ENCODE measurements around the gene CHST1.

CHST1 gene

DNA sequence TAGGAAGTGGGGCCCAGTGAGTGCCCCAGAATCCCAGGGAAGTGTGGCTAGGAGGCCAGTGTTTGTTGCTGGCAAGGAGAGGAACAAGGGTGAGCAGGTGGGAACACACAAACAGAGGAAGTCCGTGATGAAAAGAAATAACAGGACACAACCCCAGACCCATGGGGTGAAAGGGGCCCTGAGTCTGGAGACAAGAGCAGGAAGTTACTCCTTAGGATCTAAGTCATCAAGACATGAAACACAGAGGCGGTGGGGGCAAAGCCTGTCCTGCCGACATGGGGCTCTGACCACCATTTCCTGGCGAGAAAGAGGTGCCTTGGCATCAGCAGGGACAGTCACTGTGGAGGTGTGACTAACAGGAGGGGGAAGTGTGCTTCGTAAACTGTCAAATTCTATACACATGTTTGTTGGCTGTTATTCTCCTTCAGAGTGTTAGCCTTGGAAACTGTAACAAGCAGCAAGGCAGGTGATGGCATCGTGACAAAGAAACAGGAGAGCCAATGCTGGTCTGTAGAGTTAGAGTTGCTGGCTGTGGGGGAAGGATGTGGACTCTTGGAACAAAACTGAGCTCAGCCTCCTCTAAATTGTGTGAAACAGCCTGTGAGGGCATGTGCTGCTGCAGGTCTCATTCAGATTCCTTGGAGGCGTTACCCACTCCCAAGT lies 21.7 kb downstream of the CHST1 start:
- DNase-seq, result no peak

DNA sequence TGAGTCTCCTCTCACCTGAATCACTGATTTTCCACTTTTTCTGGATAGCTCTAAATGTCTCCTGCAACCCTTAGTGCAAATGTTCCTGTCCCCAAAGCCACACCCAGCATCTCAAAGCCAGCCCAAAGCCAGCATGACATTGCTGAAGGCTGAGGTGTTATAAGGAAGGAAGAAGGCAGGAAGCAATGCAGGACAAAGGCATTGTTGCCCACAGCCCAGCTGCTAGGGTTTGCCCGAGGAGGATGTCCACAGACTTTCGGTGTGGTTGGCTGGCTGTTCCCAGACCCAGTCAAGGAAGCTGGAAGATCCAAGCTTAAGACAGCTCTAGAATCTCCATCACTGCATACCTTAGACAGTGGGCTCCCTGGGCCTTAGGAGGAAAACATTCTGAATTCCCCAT lies 23.5 kb downstream of the CHST1 start:
- no peak for DNase-seq

DNA sequence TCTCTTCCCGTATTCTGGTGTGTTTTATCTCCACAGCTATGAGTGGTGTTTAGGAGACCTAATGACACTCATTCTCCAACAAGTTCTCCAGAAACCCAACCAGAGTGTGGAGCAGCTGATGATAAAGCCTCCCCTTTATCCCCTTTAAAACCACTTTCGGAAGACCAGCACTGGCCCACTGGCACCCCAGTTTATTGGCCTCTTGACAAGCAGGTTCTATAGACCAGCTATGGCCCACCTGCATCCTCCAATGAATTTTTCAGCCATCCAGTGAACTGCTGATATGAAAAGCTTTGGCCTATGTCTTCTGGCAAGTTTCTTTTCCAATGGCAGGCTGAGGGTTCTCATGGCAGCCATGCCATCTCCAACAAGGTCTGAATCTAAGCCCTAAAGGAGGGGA lies 27.4 kb downstream of the CHST1 start:
- DNase-seq, result no peak

DNA sequence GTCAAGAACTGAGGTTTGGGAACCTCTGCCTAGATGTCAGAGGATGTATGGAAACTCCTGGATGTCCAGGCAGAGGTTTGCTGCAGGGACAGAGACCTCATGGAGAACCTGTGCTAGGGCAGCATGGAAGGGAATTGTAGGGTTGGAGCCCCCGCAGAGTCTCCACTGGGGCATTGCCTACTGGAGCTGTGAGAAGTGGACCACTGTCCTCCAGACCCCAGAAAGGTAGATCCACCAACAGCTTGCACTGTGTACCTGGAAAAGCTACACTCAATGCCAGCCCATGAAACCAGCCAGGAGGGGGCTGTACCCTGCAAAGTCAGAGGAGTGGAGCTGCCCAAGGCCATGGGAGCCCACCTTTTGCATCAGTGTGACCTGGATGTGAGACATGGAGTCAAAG lies 29.5 kb downstream of the CHST1 start:
- no peak for DNase-seq

- no peak for DNase-seq
Observed at GRCh38 chr11:45625611-45626010, 39.8 kb downstream of the CHST1 start.

GRCh38 chr11:45624095-45624494 lies 41.3 kb downstream of the CHST1 start:
- DNase-seq, result no peak

GRCh38 chr11:45622861-45623260 lies 42.6 kb downstream of the CHST1 start:
- DNase-seq, result no peak

DNA sequence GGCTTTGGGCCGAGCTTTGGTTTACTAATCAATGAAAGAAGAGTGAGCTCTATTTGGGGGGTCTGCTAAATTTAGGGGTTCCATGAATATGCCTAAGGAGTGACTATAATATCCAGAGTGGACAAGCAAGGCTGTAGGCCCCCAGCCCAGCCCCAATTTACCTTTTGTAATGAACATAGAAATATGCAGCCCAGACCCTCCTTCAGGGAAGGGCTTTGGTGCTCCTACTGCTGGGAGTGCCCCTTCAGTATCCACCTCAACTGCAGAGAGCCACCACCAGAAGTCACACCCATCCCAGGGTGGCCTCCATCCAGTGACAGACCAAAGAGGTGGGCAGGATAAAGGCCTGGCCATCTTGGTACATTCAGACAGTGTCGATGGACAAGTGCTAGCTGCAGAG lies 43.1 kb downstream of the CHST1 start:
- no peak for DNase-seq

GRCh38 chr11:45621588-45621987 lies 43.8 kb downstream of the CHST1 start:
- no peak for DNase-seq

GRCh38 chr11:45620243-45620642 lies 45.2 kb downstream of the CHST1 start:
- no peak for DNase-seq

- no peak for DNase-seq
Observed at GRCh38 chr11:45618897-45619296, 46.5 kb downstream of the CHST1 start.

DNA sequence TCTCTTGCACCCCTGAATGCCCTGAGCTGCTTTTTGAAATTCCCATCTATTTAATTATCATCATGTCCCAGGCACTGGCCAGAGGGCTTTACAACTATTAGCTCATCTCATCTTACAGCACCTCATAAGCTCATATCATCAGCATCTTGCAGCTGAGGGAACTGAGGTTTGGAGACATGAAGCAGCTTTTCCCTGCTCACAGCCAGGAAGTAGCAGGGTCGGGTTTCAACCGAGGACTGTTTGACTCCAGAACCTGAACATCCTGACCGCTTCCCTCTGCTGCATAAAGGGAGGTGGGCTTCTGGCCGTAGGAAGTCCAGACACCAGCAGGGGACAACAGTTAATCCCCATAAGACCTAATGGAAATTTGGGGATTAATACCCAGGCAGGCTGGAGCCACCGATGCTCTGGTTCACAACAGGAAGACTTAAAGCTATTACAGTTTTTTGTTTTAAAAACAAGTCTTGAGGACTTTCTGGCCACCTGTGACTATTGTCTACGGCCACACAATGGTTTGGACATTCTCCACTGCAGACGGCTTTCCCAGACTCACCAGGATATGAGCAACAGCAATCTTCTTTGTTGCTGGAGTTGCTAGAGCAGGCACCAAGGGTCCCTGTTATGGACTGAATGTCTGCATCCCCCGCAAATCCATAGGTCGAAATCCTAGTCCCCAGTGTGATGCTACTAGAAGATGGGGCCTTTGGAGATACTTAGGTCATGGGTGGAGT lies 47.4 kb downstream of the CHST1 start:
- no peak for DNase-seq

- DNase-seq, result no peak
Observed at GRCh38 chr11:45616802-45617549, 48.4 kb downstream of the CHST1 start.

DNA sequence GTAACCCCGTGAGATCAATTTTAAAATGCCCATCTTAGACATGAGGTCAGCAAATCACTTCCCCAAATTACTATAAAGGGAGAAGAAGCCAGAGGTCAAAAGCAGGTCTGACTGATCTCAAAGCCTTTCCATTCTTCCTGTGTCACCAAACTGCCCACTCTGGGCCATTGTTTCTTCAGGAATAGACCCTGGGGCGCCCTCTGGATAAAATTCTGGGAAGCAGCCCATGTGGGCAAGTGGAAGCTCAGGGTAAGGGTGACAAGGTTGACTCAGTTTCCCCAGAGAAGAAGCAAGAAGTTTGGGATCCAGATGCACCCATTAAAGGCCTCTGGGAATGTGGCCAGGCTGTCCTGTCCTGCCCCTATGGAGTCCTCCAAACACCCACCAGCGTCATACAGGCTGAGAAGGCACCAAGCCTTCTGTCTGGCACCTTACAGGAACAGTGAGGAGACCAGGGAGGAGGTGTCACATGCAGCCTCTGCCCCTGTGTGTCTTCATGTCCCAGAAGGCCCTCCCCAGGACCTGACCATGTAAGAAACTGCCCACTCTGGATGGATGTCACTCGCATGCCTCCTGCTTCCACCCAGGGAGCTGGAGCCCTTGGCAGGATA lies 50.1 kb downstream of the CHST1 start:
- DNase-seq, result no peak

GRCh38 chr11:45614196-45614828 lies 51.1 kb downstream of the CHST1 start:
- DNase-seq, result no peak

- DNase-seq, result peak; percentile 27 to 56 (median 39)
Observed at GRCh38 chr11:45610627-45611026, 54.8 kb downstream of the CHST1 start.

- no peak for DNase-seq
Observed at GRCh38 chr11:45609902-45610301, 55.5 kb downstream of the CHST1 start.

- no peak for DNase-seq
Observed at GRCh38 chr11:45609337-45609736, 56.1 kb downstream of the CHST1 start.

- DNase-seq, result no peak
Observed at GRCh38 chr11:45607995-45608394, 57.4 kb downstream of the CHST1 start.

DNA sequence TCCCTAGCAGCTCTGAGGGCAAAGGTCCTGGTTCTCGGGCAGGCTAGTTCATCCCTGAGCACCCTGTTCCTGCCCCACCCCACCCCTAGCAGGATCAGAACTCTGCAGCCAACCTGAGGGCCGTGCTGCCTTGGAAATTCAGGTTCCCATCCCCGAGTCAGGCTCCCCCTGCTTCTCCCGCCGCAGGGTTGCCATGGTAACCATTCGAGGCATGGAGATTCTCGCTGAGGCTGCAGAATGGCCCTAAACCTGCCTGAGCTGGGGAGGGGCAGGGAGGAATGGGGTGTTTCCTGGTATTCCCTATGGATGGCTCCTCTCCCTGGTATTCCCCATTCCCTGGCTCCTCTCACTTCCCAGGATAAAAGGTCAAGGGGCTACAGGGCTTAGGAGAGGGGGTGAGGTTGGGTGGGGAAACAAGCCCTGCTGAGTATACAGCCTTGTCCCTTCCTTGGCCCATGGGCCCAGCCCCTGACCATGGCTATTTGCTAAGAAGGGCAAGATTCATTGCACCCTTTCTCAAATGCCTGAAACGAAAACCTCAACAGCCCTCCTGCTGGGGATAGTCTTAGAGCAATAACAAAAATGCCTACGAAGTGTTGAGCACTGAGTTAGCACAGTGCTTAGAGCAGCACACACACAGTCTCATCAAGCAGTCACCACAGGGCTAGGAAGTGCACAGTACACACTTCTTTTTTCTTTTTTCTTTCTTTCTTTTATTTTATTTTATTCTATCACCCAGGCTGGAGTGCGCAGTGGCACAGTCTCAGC lies 58.7 kb downstream of the CHST1 start:
- DNase-seq, result no peak

DNA sequence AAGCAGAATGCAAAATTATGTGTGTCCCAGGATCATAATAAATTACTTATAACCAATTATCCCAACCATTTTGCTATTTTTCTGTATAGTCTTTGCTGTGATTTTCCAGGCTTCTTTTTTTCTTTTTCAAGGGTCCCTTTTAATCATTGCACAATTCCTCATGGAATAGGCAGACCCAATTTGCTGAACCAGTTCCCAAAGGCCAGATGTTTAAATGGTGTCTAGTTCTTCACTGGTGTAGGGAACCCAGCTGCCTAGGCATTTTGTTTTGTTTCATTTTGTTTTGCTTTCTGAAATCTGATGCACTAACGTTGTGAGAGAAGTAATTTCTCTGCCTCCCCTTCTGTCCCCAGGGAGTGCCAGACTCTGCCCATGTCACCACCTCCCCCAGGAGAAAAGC lies 60.4 kb downstream of the CHST1 start:
- DNase-seq, result no peak

DNA sequence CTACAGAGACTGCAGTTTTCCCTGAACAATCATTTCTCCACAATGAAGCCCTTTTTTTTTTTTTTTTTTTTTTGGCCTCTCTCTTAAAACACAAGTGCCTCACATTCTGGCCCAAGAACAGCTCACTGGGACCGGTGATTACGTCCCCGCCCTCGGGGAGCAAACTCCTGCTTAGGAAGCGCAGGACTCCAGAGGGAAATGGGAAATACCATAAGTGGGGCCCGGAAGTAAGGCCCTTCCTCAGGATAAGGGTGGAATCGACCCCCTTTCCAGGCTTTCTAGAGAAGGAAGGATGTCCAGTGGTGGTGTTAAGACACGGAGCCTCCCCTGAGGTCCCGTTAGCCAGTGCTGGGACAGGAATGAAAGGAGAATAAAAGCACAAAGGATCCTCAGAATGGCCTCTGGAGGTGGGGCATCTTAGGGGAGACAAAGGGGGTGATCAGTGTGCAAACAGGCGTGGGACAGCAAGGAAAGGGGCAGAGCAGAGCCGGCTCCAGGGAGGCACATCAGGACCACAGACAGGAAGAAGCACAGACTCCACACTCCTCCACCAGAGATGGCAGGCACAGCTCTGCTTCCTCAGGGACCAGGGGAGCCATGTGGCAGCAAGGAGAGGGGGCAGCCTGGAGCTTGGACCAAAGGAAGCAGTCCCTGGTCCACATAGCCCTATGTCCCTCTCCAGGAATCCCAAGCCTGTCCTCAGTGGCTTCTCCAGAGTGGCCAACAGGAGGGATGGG lies 61.3 kb downstream of the CHST1 start:
- DNase-seq, result no peak

Data from suppressor macrophage treated with lipopolysaccharide for 1 hour (primary cell).